DMS114 treated with DMSO at 0.1 percent for 48 hours (cell line): ENCODE data around the gene ITGB7.

Experiments
- DNase-seq: peaks from one replicate; lab custom pipeline; 2025; ENCODE audit not compliant: unreplicated experiment; lab: John Stamatoyannopoulos, UW

Gene ITGB7

DNA sequence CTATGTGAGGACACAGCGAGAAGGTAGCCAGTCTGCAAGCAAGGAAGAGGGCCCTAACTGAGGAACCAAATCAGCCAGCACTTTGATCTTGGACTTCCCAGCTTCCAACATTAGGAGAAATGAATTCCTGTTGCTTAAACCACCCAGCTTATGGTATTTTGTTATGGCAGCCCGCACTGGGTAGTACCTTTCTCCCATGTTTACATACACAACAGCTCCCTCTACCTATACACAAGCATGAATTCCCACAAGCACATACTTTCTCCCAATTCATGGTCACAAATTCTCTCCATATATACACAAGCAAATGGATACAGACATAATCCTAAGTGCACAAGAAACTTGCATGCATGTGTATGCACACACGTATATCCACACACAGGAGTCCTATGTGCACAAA is 7.4 kb downstream of the ITGB7 start:
- no peak for DNase-seq

- no peak for DNase-seq
Measured at GRCh38 chr12:53198486-53199110, 8.5 kb downstream of the ITGB7 start.

DNA sequence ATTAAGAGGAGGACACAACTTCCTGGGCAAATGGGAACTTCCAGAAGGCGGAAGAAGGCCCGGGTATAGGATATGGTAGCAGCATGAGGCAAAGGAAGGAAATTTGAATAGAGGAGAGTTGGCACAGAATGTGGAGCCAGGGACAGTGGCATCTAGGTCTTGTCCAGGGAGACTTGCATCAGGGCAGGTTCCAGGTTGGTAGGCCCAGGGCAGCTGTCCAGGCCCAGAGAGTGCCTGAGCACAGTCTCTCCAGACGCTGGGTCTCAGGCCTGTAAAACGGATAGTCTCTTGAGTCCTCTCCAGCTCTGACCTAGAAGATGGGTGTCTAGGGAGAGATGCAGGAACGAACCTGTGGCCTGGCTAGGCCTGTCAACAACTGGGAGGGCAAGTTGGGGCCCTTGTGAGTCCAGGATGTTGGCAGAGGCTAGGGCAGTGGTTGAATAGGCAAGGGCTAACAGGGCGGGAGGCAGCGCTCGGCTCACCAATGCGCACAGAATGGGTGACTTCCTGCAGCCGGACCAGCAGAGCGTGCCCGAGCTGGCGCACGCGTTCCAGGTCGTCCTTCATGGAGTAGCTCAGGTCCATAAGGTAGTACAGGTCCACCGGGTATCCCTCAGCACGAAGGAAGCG is 9.9 kb downstream of the ITGB7 start:
- no peak for DNase-seq

DNA sequence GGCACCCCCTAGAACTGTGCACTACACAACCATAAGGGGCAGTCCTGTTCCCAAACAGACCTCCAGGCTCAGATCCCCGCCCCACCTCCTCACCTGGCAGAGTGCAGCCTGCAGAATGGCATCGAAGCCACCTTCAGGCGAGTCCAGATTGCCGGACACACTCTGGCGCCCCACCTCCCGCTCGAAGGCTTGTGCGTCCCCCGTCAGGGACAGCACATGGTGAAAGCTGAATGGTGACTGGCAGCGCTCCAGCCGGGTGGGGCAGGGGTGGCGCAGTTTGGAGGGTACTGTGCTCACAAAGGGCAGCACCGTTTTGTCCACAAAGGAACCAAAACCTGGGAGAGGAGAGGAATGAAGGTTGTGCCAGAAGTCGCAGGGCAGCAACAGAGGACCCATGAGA is 10.6 kb downstream of the ITGB7 start:
- DNase-seq = no peak

DNA sequence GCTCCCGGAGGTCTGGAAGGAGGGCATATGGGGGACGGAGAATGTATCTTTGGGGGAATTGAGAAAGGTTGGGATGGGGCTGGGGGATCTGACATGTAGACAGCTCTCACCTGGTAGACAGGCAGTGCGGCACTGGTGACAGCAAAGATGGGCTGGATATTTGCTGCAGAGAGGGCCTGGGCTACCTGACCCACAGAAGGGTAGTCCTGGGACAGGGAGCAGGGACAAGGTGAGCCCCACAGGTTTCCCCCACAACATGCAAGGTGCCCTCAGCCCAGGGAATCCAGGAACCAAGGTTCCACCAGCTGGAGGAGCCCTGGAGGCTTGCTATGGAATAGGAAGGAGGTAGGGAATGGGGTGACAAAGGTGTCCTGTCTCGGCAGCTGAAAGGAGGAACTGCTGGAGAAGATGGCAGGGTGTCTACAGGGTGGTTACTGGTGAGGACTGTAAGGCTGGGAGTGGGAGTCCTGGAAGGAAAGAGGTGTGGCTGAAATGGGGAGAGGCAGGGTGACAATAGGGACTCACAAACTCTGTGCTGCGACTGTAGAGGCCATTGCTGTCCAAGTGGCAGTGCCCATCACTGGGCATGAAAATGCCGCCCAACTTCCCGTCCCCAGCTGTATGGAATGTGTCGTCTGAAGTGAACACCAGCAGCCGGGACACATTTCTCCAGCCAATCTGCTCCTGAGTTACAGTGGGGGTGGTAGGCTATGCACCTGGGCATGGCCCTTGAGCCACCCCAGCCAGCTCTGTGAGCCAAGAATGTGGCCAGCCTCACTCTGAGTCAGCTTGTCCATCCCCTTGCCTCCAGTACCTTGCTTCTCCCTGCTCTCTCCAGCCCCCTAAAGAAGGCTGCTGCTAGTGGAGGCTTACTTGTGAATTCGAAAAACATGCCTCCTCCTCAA is 11.3 kb downstream of the ITGB7 start:
- DNase-seq = no peak

- no peak for DNase-seq
Measured at GRCh38 chr12:53194973-53195372, 12.1 kb downstream of the ITGB7 start.

- DNase-seq = no peak
Measured at GRCh38 chr12:53193985-53194716, 12.9 kb downstream of the ITGB7 start.

DNA sequence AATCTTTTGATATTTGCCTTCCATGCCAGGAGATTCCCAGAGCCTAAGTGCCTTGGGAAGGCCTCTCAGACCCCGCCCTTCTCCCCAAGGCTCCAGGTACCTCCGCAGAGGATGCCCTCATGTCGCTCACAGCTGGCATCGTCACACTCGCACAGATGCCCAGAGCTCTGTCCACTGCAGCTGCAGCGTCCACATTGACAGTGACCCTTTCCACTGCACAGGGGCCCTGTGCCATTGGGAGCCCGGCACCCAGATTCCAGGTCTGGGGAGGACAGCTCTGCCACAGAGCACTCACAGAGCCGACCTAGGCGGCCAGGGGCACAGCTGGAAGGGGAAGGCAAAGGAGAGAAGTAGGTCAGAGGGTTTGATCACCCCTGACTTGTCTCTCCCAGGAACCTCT is 14.0 kb downstream of the ITGB7 start:
- DNase-seq = no peak

GRCh38 chr12:53192531-53193021 is 14.5 kb downstream of the ITGB7 start:
- no peak for DNase-seq

DNA sequence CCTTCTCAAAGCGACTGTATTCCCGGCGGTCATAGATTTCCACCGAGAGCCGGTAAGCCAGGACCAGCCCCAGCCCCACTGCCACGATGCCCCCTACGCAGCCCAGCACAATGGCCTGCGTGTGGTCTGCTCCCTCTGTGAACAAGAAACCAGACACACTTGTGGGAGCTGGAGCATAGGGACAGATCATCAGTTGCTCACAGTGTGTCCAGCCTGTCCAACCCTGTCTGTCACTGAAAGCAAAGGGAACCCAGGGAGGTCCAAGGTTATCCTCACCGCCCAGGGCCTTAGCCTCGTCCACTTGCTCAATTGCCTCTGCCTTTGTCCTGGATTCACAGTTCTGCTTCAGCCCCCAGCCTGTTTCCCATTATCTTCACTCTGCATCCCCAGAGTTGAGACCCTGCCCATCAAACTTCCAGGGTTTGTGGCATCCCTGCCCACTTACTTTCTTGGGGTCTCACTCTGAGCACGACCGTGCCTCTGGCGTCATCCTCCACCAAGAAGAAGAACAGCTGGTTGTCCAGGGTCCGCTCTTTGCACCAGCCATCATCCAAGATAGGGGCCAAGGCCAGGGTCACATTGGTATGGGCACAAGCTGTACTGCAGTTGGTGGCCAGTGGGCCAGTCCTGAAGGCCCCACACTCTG is 15.0 kb downstream of the ITGB7 start:
- no peak for DNase-seq

DNA sequence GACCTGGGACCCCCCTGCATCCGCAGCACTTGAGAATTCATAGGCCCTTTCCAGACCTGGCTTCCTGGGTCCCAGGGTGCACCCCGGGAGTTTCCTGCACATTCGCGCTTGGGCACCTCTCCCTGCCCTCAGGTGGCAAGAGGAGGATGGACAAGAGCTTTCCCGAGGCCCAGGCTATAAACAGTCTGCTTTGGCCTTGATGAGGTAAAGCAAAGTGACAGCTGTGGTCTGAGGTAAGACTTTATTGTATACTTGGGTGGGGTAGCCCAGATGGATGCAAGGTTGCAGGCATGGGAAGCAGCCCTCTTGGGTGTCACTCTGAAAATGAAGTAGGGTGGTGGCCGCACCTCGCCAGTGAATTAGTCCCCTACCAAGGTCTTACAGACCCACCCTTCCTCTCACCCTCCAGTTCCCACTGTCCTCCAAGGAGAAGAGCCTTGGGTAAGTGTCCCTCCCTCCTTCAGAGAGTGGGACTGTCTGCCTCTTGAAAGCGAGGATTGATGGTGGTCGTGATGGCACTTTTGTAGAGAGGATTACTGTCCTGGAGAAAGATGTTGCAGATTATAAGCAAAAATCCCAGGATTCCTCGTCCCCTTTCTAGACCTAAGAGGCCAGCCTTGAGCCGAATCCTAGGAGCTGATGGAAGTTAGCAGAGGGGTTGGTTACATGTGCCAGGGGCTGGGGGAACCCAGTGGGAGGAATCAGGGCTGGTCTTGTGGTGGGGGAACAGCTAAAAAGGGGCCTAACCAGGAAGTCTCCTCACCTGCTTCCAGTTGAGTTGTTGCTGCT is 15.8 kb downstream of the ITGB7 start:
- DNase-seq = no peak

- DNase-seq = no peak
Measured at GRCh38 chr12:53190108-53190729, 16.8 kb downstream of the ITGB7 start.

- DNase-seq = no peak
Measured at GRCh38 chr12:53187145-53187899, 19.7 kb downstream of the ITGB7 start.

DNA sequence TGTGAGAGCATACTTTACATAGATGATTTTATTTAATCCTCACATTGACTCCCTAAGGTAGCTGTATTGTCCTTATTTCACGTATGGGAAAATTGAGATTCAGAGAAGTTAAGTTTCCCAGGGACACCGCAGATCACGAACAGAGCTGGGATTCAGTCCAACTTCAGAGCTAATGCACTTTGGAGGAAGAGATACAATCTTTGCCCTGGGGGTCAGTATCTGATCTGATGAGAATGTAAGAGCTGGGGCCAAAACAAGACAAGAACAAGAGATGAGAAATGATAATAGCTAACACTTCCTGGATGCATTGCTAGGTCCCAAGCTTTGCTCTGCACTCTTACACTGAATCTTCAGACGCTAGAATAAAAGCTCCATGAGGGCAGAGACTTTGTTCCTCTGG is 20.3 kb downstream of the ITGB7 start:
- no peak for DNase-seq

DNA sequence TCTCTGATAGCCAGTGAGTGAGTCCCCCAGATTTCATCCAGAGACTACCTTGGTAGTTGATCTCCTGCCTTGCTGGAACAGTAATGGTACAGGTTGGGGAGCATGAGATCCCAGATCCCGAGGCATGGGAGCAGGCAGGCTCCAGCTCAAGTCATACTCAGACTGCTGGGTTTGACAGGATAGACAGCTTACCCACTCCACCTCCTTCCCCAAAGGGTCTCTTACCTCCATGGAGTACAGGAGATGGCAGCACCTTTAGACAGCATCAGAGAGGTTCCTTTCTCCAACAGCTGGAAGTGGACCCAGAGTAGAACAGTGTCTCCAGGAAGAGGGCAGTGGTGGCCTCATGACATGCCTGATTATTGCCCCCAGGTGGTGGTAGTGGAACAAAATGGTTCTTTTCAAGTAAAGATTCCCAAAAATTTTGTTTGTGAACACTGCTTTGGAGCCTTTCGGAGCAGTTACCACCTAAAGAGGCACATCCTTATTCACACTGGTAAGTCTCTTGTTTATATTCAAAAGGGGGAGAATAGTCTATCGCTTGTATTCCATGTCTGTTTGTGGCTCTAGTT is 21.4 kb downstream of the ITGB7 start:
- DNase-seq = no peak

DNA sequence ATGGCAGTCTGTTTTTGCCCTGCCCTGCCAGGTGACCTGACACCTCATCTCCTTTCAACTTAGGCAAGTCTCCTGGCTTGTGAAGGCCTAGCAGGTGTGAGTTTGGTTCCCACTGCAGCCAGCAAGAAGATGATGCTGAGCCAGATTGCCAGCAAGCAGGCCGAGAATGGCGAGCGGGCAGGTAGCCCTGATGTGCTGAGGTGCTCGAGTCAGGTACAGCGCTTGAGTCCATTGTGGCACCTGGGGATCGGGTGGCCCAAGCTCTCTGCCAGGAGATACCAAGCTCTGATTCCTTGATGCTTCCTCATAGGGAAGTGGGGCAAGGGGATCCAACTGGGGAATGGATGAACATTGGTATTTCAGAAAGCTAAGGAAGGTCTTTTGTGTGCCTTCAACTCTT is 22.2 kb downstream of the ITGB7 start:
- DNase-seq = no peak

- DNase-seq = no peak
Measured at GRCh38 chr12:53182903-53183302, 24.1 kb downstream of the ITGB7 start.

DNA sequence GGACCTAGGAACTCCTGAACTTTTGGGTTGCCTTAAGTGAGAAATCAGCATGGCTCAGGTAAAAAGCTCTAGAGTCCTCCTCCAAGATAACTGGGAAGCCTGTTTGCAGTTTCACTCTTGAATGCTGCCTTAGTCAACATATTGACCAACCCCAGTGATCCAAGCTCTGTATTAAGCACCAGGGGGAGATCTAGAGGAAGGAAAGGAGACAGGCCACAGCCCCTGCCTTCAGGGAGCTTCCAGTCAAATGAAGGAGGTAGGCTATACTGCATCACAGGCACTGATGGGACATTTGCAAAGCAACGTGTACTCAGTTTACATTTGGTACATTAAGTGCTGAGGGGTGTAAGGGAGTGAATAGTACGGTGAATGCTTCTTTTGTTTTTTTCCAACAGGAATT is 25.1 kb downstream of the ITGB7 start:
- no peak for DNase-seq
